Stimulated activated CD4-positive, alpha-beta T cell treated with anti-CD3 and anti-CD28 coated beads, Interleukin-2, amount 100 ng/mL, for 4 hours (primary cell): ENCODE measurements around the gene VEPH1.

ENCODE experiments used
- DNase-seq: peaks from one replicate; pipeline ENCODE4 v3.0.0-alpha.2; 2020; ENCODE audit warnings: low read depth

The VEPH1 gene

GRCh38 chr3:157301755-157302154 is 201.5 kb downstream of the VEPH1 start:
- DNase-seq = no peak

- DNase-seq = no peak
These were observed 202.1 kb downstream of the VEPH1 start for GRCh38 chr3:157300981-157301663.

DNA sequence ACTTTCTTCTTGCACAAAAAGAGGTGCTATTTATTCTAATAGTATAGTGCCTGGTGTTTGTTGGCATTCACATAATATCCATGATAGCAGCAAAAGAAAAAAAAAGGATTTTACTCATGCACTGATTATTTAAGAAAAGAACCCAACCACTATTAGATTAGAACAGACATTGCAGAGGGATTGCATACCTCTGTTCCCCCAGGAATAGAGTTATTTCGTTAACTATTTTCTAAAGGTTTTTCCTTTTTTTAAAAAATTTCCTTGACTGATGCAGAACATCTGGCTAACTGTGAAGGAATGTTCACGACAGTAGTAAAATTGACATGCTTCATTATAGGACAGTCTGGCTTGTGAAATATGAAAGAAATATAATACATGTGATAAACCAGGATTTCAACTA is 203.1 kb downstream of the VEPH1 start:
- DNase-seq = no peak

DNA sequence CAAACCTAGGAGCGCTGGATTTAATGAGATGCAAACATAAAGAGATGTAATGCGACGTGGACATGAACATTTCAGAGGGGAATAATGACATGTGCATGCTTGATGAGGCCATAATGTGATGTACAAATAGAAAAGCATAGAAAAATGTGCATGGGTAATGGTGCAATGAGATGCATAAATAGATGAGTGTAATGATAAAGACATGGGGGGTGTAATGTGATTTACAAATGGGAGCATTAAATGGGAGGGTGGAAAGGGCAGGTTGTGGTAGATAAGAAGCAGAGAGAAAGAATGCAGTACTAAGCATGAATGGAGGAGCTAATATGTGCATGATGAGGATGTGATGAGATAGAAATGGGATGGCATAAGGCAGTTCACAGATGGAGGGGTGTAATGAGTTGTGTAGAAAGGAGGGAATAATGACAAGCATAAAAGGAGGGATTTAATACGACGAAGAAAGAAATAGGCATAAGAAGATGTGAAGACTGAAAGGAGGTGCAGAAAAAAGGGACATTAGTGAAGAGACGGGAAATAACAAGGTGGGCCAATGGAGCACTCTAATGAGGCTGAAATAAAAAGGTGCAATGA is 205.8 kb downstream of the VEPH1 start:
- DNase-seq = no peak

DNA sequence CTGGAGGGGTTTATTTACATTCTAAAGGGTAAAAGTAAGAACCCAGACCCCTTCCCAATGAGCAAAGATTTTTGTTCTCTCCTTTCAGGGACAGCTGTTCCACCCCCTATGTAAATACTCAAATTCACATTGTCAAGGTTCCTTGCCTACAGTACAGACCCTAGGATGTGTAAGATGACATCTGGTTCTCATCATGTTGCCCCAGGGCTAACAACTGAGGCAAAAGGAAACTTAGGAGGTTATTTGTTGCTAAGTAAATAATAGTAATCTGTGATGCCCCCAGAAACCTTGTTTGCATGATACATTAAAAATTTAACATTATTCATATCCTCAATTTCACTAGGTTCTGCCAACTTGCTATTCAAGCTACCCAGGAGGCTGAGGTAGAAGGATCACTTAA is 208.3 kb downstream of the VEPH1 start:
- no peak for DNase-seq

GRCh38 chr3:157294491-157294890 is 208.7 kb downstream of the VEPH1 start:
- no peak for DNase-seq

GRCh38 chr3:157290766-157291165 is 212.4 kb downstream of the VEPH1 start:
- no peak for DNase-seq

GRCh38 chr3:157285966-157286365 is 217.2 kb downstream of the VEPH1 start:
- DNase-seq = no peak

DNA sequence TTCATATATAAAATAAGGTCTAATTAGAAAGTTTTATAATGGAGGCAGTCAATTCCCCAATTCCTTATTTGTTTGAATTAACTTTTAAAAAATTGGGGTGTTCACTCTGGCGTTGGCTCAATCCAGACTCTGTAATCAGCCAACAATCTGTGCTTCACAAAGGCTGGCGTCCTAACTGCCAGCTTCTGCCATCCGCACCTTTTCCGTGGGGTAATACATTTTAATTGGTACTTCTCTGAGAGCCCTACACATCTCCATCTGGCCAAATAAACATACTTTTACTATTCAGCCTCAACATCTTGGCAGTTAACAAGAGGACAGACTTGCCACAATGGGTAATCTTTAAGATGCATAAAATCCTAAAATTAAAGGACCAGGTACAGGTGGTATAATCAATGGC is 218.1 kb downstream of the VEPH1 start:
- DNase-seq = no peak

- DNase-seq = no peak
These were observed 218.5 kb downstream of the VEPH1 start for GRCh38 chr3:157284688-157285087.

GRCh38 chr3:157282261-157283191 is 220.7 kb downstream of the VEPH1 start:
- no peak for DNase-seq

DNA sequence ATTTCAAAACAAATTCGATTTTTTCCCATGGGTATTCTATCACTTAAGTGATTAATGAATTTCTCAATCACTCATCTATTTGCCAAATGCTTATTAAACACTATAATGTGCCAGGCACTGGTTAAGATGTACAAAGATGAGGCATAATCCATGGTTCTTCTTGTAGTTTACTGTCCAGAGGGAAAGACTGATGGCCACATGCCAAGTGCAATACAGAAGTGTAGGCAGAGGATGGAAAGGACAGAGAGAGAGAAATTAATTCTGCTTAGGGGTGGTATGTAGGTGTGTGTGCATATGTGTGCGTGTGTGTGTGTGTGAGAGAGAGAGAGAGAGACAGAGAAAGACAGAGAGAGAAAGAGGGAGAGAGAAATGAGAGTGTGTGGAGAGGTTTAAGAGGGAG is 222.4 kb downstream of the VEPH1 start:
- DNase-seq = no peak

DNA sequence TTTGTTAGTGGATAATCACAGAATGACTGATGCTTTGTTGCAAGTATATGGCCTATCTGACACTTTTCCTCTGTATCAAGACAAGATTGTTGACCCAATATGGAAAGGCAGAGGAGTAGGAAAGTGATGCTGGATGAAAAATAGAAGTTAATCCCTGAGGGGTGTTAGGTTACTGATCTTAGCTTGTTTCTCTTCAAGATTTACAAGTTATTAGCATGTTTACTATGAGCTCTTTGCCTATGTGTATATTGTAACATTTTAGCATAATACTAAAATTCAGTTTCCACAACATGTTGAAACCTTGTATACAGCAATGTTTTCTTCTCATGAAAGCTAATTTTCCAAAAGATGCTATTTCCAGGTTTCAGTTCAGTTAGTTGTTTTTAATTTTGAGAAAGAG is 222.9 kb downstream of the VEPH1 start:
- no peak for DNase-seq

DNA sequence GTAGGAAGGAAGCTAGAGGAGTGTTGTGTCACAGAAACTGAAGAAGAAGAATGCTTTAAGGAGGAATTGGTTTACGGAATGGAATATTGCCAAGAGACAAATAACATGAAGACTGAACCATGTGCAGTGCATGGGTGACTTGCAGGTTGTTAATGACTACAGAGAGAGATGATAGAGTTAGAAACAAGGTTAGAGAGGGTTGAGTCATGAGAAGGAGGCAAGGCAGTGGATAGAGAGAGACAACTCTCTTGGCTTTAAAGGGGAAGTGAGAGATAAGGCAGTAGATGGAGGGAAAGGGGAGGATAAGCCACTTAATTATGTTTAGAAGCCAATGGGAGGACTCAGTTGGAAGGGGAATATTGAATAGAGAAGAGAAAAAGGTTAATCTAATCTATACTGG is 224.0 kb downstream of the VEPH1 start:
- no peak for DNase-seq

DNA sequence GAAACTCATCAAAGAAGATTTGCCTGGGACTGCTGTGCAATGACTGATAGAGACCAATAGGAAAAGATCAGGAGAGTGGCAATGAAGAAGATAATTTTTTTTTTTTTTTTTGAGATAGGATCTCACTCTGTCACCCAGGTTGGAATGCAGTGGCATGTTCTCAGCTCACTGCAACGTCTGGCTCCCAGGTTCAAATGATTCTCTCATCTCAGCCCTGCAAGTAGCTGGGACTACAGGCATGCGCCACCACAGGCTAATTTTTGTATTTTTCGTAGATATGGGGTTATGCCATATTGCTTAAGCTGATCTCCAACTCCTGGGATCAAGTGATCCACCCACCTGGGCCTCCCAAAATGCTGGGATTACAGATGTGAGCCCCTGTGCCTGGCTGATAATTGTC is 226.4 kb downstream of the VEPH1 start:
- no peak for DNase-seq

- DNase-seq = no peak
These were observed 227.4 kb downstream of the VEPH1 start for GRCh38 chr3:157275832-157276231.

GRCh38 chr3:157274644-157275137 is 228.5 kb downstream of the VEPH1 start:
- no peak for DNase-seq

- no peak for DNase-seq
These were observed 231.8 kb downstream of the VEPH1 start for GRCh38 chr3:157271283-157271882.

GRCh38 chr3:157268026-157268425 is 235.2 kb downstream of the VEPH1 start:
- no peak for DNase-seq

DNA sequence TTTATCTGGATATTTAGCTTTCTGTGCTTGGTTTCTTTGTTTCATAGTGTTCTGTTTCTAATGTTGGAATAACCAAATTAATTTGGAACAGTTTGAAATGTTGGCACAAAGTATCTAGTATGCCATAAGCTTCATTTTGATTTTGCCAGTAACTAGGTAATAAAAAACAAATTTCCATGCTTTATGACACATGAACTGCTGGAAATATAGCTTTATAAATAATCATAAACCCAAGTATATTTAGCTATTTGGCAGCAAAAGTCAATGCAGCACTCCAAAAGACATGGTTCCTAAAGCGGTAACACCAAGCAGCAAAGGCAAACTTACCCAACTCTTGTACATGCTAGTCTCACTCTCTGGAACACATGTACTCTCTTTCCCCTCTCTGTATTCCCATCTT is 237.3 kb downstream of the VEPH1 start:
- DNase-seq = no peak

- no peak for DNase-seq
These were observed 240.2 kb downstream of the VEPH1 start for GRCh38 chr3:157263027-157263426.

DNA sequence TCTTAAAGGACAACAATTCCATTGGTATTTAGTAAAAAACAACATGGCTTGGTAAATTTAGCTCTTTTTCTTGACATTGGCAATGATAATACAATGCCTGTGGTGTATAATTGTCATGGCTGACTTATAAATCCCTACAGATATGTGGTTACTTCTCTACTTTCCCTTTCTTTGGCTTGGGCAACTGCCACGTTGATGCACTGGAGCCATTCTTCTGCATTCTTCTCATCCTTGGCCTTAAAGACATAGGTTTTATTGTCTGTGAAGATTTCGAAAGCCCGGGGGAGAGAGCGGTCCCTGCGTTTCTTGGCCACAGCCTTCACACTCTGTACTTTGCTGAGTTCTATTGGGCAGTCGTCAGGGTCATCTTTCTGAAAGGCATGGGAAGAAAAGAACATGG is 242.2 kb downstream of the VEPH1 start:
- DNase-seq = no peak
